Astrocyte (in vitro differentiated cells and primary cell): Measurements from ENCODE around the gene CELSR2.

Experiments used
- CTCF ChIP-seq: IDR thresholded peaks from 2 replicates; pipeline ENCODE4 v1.5.1; 2011; ENCODE audit warnings: low read depth, mild to moderate bottlenecking, inconsistent platforms, low read length, moderate library complexity; ENCODE audit not compliant: insufficient read depth
- EZH2 ChIP-seq: IDR thresholded peaks from 2 replicates; pipeline ENCODE4 v1.6.1; 2012; ENCODE audit warnings: mild to moderate bottlenecking, low read length, inconsistent platforms; ENCODE audit not compliant: insufficient read depth

- no peak for TF ChIP-seq CTCF
- no peak for TF ChIP-seq EZH2
These were observed 40.8 kb downstream of the CELSR2 start for GRCh38 chr1:109290137-109290536.
